ENCODE results near the gene TPI1.

The TPI1 gene

DNA sequence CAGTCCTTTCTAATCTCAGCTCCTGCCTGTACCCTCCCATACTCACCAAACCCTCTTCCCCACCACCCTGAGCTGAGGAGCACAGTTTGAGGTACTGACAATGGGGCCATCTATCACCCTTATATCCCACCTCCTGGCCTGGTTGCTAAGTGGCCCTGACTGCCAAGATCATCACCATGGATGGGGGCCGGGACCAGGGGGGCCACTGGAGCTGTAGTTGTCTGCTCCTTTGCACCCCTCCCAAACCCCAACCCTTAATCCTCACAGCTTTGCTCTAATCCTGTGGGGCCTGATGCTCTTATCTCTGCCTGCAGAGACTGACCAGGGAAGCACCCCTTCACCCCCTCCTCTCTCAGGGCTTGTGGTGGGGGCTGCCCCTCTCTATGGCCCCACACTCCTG, 27.0 kb upstream of the TPI1 start:
- no peak overlapping the region for H3K27ac ChIP-seq (ENCODE audit: low read length)
- H3K9ac ChIP-seq (ENCODE audit: low read length), result no peak overlapping the region
- peaks cover 55% of the 10 kb centered on the region for H3K36me3 ChIP-seq (ENCODE audit: control insufficient read depth, low read depth, low read length)

DNA sequence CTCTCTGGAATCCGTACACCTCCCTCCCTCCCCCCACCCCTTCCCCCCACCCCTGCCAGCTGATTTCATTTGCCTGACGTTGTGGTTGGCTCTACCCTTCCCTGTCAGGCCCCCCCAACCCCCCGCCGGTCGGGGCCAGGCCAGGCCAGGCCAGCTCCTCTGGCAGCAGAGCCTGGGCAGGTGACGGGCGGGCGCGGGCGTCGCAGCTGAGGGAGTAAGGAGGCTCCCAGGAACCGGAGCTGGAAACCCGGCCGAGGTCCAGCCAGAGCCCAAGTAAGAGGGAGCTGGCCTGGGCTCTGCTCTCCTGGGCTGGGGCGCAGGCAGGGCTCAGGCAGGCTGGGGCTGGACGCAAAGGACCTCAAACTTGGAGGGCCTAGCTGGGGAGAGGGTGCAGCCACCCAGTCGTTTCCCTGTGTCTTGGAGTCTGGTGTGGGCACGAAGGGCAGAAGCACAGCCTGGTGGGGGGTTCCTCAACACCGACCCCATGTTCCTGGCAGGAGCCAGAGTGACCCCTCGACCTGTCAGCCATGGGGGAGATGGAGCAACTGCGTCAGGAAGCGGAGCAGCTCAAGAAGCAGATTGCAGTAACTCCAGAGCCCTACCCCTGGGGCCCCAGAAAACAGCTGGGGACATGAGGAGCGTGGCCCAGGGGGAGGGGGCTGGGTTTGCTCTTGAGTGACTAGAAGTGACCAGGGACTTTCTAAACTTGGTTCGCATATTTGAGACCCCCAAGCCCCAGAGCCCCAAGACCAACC, 26.4 kb upstream of the TPI1 start, which contains the start of gene GNB3:
GNB3 (plus strand) TSS at position 165 of the 755 bp plus-strand sequence; CDS start at position 528, 363 bp downstream.
- Histone ChIP-seq H3K27me3 (ENCODE audit: control insufficient read depth, insufficient read depth, low read length) (no peaks in the 10 kb centered on the region), H3K36me3 (ENCODE audit: control insufficient read depth, low read depth, low read length) (peaks cover 61% of the 10 kb centered on the region), H3K9ac (ENCODE audit: low read length) (no peak within 1 kb of the TSS), H3K9me3 (ENCODE audit: control insufficient read depth, low read depth, low read length) (no peaks in the 10 kb centered on the region), H3K27ac (ENCODE audit: low read length) (no peak within 1 kb of the TSS), H3K4me1 (ENCODE audit: control insufficient read depth, low read depth, low read length) (no peaks in the 10 kb centered on the region), H3K4me3 (ENCODE audit: low read length) (no peak within 1 kb of the TSS)

More for the DNA sequence above, 27.0 kb upstream of the TPI1 start:
- H3K9me3 ChIP-seq (ENCODE audit: control insufficient read depth, low read depth, low read length), result no peaks in the 10 kb centered on the region
- H3K27me3 ChIP-seq (ENCODE audit: control insufficient read depth, insufficient read depth, low read length), result no peaks in the 10 kb centered on the region
- H3K4me1 ChIP-seq (ENCODE audit: control insufficient read depth, low read depth, low read length), result no peaks in the 10 kb centered on the region
- no peak overlapping the region for H3K4me3 ChIP-seq (ENCODE audit: low read length)

DNA sequence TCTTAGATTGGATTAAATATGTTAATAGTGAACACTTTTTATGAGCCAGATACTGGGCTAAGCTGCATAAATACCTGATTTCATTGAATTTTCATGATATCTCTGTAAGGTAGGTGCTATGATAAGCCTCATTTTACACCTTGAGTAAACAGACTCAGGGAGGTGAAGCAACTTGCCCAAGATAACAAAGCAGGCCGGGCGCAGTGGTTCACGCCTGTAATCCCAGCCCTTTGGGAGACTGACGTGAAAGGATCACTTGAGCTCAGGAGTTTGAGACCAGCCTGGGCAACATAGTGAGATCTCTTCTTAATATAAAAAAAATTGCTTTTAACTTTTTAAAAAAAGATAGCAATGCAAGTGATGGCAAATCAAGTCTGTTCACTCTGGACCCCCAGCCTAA, 25.3 kb upstream of the TPI1 start:
- Histone ChIP-seq H3K36me3 (ENCODE audit: control insufficient read depth, low read depth, low read length) (peaks cover 67% of the 10 kb centered on the region), H3K27ac (ENCODE audit: low read length) (no peak overlapping the region), H3K4me1 (ENCODE audit: control insufficient read depth, low read depth, low read length) (no peaks in the 10 kb centered on the region), H3K27me3 (ENCODE audit: control insufficient read depth, insufficient read depth, low read length) (no peaks in the 10 kb centered on the region), H3K9ac (ENCODE audit: low read length) (no peak overlapping the region), H3K9me3 (ENCODE audit: control insufficient read depth, low read depth, low read length) (no peaks in the 10 kb centered on the region), H3K4me3 (ENCODE audit: low read length) (no peak overlapping the region)

DNA sequence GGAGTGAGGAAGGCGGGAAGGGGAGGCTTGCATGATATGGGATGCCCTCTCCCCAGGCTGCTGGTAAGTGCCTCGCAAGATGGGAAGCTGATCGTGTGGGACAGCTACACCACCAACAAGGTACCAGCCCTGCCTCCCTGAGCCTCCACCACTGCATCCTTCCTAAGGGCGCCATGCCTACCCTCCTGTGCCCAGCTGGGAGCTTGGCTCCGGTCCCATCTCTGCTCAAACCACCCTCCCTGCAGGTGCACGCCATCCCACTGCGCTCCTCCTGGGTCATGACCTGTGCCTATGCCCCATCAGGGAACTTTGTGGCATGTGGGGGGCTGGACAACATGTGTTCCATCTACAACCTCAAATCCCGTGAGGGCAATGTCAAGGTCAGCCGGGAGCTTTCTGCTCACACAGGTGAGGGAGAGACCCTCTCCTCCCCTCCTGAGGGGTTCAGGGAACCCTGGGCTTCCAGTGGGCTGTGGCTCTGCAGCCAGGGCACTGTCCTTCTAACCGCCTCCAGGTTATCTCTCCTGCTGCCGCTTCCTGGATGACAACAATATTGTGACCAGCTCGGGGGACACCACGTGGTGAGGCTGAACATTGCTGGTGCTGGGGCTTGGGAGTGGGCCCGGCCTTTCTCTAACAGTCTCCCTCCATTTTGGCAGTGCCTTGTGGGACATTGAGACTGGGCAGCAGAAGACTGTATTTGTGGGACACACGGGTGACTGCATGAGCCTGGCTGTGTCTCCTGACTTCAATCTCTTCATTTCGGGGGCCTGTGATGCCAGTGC, 24.0 kb upstream of the TPI1 start:
- no peak overlapping the region for H3K27ac ChIP-seq (ENCODE audit: low read length)
- no peaks in the 10 kb centered on the region for H3K9me3 ChIP-seq (ENCODE audit: control insufficient read depth, low read depth, low read length)
- H3K4me3 ChIP-seq (ENCODE audit: low read length), result no peak overlapping the region
- no peaks in the 10 kb centered on the region for H3K27me3 ChIP-seq (ENCODE audit: control insufficient read depth, insufficient read depth, low read length)
- H3K4me1 ChIP-seq (ENCODE audit: control insufficient read depth, low read depth, low read length), result no peaks in the 10 kb centered on the region
- H3K9ac ChIP-seq (ENCODE audit: low read length), result no peak overlapping the region
- H3K36me3 ChIP-seq (ENCODE audit: control insufficient read depth, low read depth, low read length), result peaks cover 66% of the 10 kb centered on the region

- H3K27ac ChIP-seq (ENCODE audit: low read length), result no peak overlapping the region
- no peaks in the 10 kb centered on the region for H3K4me1 ChIP-seq (ENCODE audit: control insufficient read depth, low read depth, low read length)
- no peaks in the 10 kb centered on the region for H3K27me3 ChIP-seq (ENCODE audit: control insufficient read depth, insufficient read depth, low read length)
- peaks cover 62% of the 10 kb centered on the region for H3K36me3 ChIP-seq (ENCODE audit: control insufficient read depth, low read depth, low read length)
- no peak overlapping the region for H3K4me3 ChIP-seq (ENCODE audit: low read length)
- no peaks in the 10 kb centered on the region for H3K9me3 ChIP-seq (ENCODE audit: control insufficient read depth, low read depth, low read length)
- H3K9ac ChIP-seq (ENCODE audit: low read length), result no peak overlapping the region
Measured at GRCh38 chr12:6845395-6845794, 21.9 kb upstream of the TPI1 start.

GRCh38 chr12:6846316-6846869, 20.9 kb upstream of the TPI1 start:
- no peaks in the 10 kb centered on the region for H3K4me1 ChIP-seq (ENCODE audit: control insufficient read depth, low read depth, low read length)

GRCh38 chr12:6847676-6848075, 19.7 kb upstream of the TPI1 start:
- H3K4me3 ChIP-seq (ENCODE audit: low read length), result no peak overlapping the region
- H3K4me1 ChIP-seq (ENCODE audit: control insufficient read depth, low read depth, low read length), result no peaks in the 10 kb centered on the region
- no peak overlapping the region for H3K27ac ChIP-seq (ENCODE audit: low read length)
- H3K9ac ChIP-seq (ENCODE audit: low read length), result no peak overlapping the region
- no peaks in the 10 kb centered on the region for H3K9me3 ChIP-seq (ENCODE audit: control insufficient read depth, low read depth, low read length)
- H3K36me3 ChIP-seq (ENCODE audit: control insufficient read depth, low read depth, low read length), result peaks cover 54% of the 10 kb centered on the region
- no peaks in the 10 kb centered on the region for H3K27me3 ChIP-seq (ENCODE audit: control insufficient read depth, insufficient read depth, low read length)

More at GRCh38 chr12:6846316-6846869, 20.9 kb upstream of the TPI1 start:
- H3K9ac ChIP-seq (ENCODE audit: low read length), result no peak overlapping the region
- H3K9me3 ChIP-seq (ENCODE audit: control insufficient read depth, low read depth, low read length), result no peaks in the 10 kb centered on the region
- peaks cover 62% of the 10 kb centered on the region for H3K36me3 ChIP-seq (ENCODE audit: control insufficient read depth, low read depth, low read length)
- no peak overlapping the region for H3K4me3 ChIP-seq (ENCODE audit: low read length)
- H3K27me3 ChIP-seq (ENCODE audit: control insufficient read depth, insufficient read depth, low read length), result no peaks in the 10 kb centered on the region
- no peak overlapping the region for H3K27ac ChIP-seq (ENCODE audit: low read length)

DNA sequence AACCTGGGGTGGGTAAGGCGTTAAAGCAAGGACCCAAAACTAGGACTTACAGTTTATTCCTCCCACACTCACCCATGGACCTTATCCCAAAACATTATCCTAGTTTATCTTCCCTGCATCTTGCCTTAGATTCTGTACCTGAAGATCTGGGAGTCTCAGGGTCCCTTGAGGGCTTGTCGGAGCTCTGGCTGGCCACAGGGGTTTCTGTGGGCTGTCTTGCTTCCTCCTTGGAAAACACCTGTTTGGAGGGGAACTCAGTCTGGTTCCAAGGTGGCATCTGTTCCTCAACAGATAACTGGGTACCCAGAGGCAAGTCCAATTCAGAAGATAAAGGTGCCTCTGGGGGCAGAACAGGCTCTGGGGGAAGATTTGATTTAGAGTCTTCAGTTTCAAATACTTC, 17.9 kb upstream of the TPI1 start:
- Histone ChIP-seq H3K4me1 (ENCODE audit: control insufficient read depth, low read depth, low read length) (peaks cover 4% of the 10 kb centered on the region), H3K27ac (ENCODE audit: low read length) (no peak overlapping the region), H3K9ac (ENCODE audit: low read length) (no peak overlapping the region), H3K4me3 (ENCODE audit: low read length) (no peak overlapping the region), H3K9me3 (ENCODE audit: control insufficient read depth, low read depth, low read length) (no peaks in the 10 kb centered on the region), H3K36me3 (ENCODE audit: control insufficient read depth, low read depth, low read length) (peaks cover 51% of the 10 kb centered on the region), H3K27me3 (ENCODE audit: control insufficient read depth, insufficient read depth, low read length) (no peaks in the 10 kb centered on the region)

DNA sequence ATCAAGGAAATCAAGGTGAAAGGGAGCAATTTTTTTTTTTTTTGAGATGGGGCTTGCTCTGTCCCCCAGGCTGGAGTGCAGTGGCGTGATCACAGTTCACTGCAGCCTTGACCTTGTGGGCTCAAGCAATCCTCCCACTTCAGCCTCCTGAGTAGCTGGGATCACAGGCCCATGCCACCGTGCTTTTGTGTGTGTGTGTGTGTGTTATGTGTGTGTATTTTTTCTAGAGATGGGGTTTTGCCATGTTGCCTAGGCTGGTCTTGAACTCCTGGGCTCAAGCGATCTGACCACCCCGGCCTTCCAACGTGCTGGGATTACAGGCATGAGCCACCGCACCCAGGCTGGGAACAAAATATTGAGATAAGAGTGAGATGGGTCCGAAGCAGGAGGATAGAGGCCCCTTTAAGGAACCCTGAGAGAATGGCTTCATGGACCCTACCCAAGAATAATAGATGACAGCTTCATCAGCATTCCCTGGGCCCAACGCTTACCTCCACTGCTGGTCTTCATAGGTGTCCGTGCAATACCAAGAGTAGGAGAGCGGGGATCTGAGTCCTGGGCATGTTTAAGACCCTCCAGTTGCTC, 17.3 kb upstream of the TPI1 start:
- Histone ChIP-seq H3K36me3 (ENCODE audit: control insufficient read depth, low read depth, low read length) (peaks cover 45% of the 10 kb centered on the region), H3K27ac (ENCODE audit: low read length) (no peak overlapping the region), H3K9me3 (ENCODE audit: control insufficient read depth, low read depth, low read length) (no peaks in the 10 kb centered on the region), H3K4me3 (ENCODE audit: low read length) (peak overlapping the region; percentile 85), H3K27me3 (ENCODE audit: control insufficient read depth, insufficient read depth, low read length) (no peaks in the 10 kb centered on the region), H3K4me1 (ENCODE audit: control insufficient read depth, low read depth, low read length) (peaks cover 4% of the 10 kb centered on the region), H3K9ac (ENCODE audit: low read length) (peak overlapping the region; percentile 82)

DNA sequence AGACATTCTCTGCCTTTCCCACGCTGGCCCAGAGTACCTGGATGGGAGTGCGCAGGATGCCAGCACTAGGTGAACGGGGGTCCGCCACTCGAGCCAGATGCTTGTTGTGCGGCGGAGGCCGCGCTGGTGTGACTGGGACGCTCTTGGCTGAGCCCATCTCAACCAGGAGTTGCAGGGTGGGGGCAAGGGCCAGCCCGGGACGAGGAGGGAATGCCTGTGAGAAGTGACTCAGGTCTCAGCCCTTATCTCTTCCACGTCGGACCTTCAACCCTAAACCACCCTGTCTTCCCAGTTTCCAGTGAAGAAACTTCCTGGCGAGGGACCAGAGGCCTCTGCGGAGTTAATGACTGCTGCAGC, 16.6 kb upstream of the TPI1 start:
- peaks cover 43% of the 10 kb centered on the region for H3K36me3 ChIP-seq (ENCODE audit: control insufficient read depth, low read depth, low read length)
- peak overlapping the region; percentile 85 for H3K4me3 ChIP-seq (ENCODE audit: low read length)
- no peaks in the 10 kb centered on the region for H3K27me3 ChIP-seq (ENCODE audit: control insufficient read depth, insufficient read depth, low read length)
- H3K9ac ChIP-seq (ENCODE audit: low read length), result peak overlapping the region; percentile 82
- H3K27ac ChIP-seq (ENCODE audit: low read length), result no peak overlapping the region
- peaks cover 4% of the 10 kb centered on the region for H3K4me1 ChIP-seq (ENCODE audit: control insufficient read depth, low read depth, low read length)
- H3K9me3 ChIP-seq (ENCODE audit: control insufficient read depth, low read depth, low read length), result no peaks in the 10 kb centered on the region

DNA sequence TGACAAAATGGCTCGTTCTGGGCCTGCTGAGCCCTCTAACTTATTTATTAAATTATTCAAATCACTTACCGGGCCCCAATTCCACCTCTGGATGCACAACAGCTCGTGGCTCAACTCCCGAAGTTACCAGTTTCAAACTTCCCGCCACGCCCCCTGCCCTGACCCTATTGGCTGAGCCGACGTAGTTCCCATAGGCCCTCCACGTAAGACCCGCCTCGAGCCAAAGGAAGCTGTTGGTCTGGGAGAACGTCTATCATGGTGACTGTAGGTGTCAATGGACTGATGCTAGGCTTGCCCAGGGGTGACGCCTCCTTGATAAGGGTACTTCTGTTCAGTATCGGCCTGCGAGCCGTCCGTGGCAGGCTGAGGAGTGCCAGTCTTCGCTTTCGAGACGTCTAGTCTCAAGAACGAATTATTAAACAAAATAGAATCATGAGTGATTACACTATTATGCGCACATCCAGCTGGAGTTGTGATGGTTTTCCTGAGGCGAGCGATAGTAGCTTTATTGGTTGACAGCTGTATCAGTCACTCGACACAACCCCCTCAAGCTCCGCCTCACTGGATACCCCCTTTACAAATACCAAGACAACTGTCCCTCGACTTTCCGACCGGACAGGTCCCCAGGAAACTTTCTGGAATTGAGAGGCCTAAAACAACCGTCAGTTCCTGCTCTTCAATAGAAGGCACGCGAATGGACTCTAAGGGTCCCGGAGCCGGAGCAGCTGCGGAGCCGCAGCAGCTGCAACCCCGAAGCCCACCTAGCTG, 16.0 kb upstream of the TPI1 start, which contains the start of gene CDCA3:
CDCA3 (minus strand) TSS at position 134 of the 768 bp plus-strand sequence. CDS start 334 bp downstream, outside the sequence.
- H3K9ac ChIP-seq (ENCODE audit: low read length), result peak within 1 kb of the TSS; percentile 84
- H3K4me3 ChIP-seq (ENCODE audit: low read length), result peak within 1 kb of the TSS; percentile 85
- peaks cover 4% of the 10 kb centered on the region for H3K4me1 ChIP-seq (ENCODE audit: control insufficient read depth, low read depth, low read length)
- H3K36me3 ChIP-seq (ENCODE audit: control insufficient read depth, low read depth, low read length), result peaks cover 43% of the 10 kb centered on the region
- peak within 1 kb of the TSS; percentile 78 for H3K27ac ChIP-seq (ENCODE audit: low read length)
- H3K9me3 ChIP-seq (ENCODE audit: control insufficient read depth, low read depth, low read length), result no peaks in the 10 kb centered on the region
- no peaks in the 10 kb centered on the region for H3K27me3 ChIP-seq (ENCODE audit: control insufficient read depth, insufficient read depth, low read length)

Measured in iPS-18a (cell line).